BE2C (cell line): ENCODE data around the gene LYRM9.
"Not testable (repeated sequence)": the region's sequence is repeated elsewhere in the genome, so short reads cannot be mapped to it uniquely, and the experiment has no call there.

Experiments
- DNase-seq: peaks from one replicate; pipeline ENCODE4 v3.0.0-alpha.2; 2020
- H3K27me3 ChIP-seq: fragments of 250-450 bp; sonication (Bioruptor Pico); 2 replicates; pipeline ENCODE4 v1.5.1; 2020; ENCODE audit warnings: mild to moderate bottlenecking
- H3K36me3 ChIP-seq: fragments of 250-450 bp; sonication (Bioruptor Pico); 2 replicates; pipeline ENCODE4 v1.5.1; 2020; ENCODE audit warnings: mild to moderate bottlenecking
- H3K4me1 ChIP-seq: fragments of 250-450 bp; sonication (Bioruptor Pico); 2 replicates; pipeline ENCODE4 v1.5.1; 2020
- H3K4me3 ChIP-seq: 2 replicates; pipeline ENCODE4 v1.5.1; 2011; ENCODE audit warnings: low read depth, low read length
- H3K9me3 ChIP-seq: fragments of 250-450 bp; sonication (Bioruptor Pico); 2 replicates; pipeline ENCODE4 v1.5.1; 2020
- CTCF ChIP-seq: IDR thresholded peaks from 2 replicates; pipeline ENCODE4 v1.5.1; 2012; ENCODE audit warnings: mild to moderate bottlenecking, low read depth, low read length

LYRM9 gene

GRCh38 chr17:27912964-27913363 is 19.8 kb upstream of the LYRM9 start:
- no peak for TF ChIP-seq CTCF
- H3K36me3 ChIP-seq = no peaks in the 10 kb centered on the region

GRCh38 chr17:27912299-27912698 is 19.1 kb upstream of the LYRM9 start:
- H3K4me1 ChIP-seq, DNase-seq, H3K27me3 ChIP-seq, H3K36me3 ChIP-seq, H3K9me3 ChIP-seq, H3K4me3 ChIP-seq: not testable (repeated sequence)

More at GRCh38 chr17:27912964-27913363, 19.8 kb upstream of the LYRM9 start:
- H3K4me1 ChIP-seq = no peaks in the 10 kb centered on the region
- H3K9me3 ChIP-seq = no peaks in the 10 kb centered on the region
- no peaks in the 10 kb centered on the region for H3K27me3 ChIP-seq
- H3K4me3 ChIP-seq = no peak overlapping the region
- DNase-seq = no peak

GRCh38 chr17:27907976-27908558 is 14.9 kb upstream of the LYRM9 start:
- Histone ChIP-seq H3K27me3 (no peaks in the 10 kb centered on the region), H3K4me3 (no peak overlapping the region), H3K4me1 (no peaks in the 10 kb centered on the region), H3K36me3 (no peaks in the 10 kb centered on the region), H3K9me3 (no peaks in the 10 kb centered on the region)
- TF ChIP-seq CTCF = no peak
- no peak for DNase-seq

GRCh38 chr17:27906623-27907022 is 13.5 kb upstream of the LYRM9 start:
- no peak for TF ChIP-seq CTCF
- Histone ChIP-seq H3K4me3 (no peak overlapping the region), H3K36me3 (no peaks in the 10 kb centered on the region), H3K4me1 (no peaks in the 10 kb centered on the region), H3K27me3 (no peaks in the 10 kb centered on the region), H3K9me3 (no peaks in the 10 kb centered on the region)
- DNase-seq = no peak

GRCh38 chr17:27906226-27906580 is 13.0 kb upstream of the LYRM9 start:
- H3K27me3 ChIP-seq = no peaks in the 10 kb centered on the region
- no peaks in the 10 kb centered on the region for H3K36me3 ChIP-seq
- H3K9me3 ChIP-seq = no peaks in the 10 kb centered on the region
- H3K4me3 ChIP-seq = no peak overlapping the region
- no peaks in the 10 kb centered on the region for H3K4me1 ChIP-seq
- DNase-seq = no peak
- no peak for TF ChIP-seq CTCF

GRCh38 chr17:27905447-27906225 is 12.5 kb upstream of the LYRM9 start:
- no peak for TF ChIP-seq CTCF
- H3K36me3 ChIP-seq = no peaks in the 10 kb centered on the region

More at GRCh38 chr17:27905447-27906225, 12.5 kb upstream of the LYRM9 start:
- H3K4me3 ChIP-seq = no peak overlapping the region
- H3K27me3 ChIP-seq = no peaks in the 10 kb centered on the region
- no peaks in the 10 kb centered on the region for H3K4me1 ChIP-seq
- DNase-seq = no peak
- no peaks in the 10 kb centered on the region for H3K9me3 ChIP-seq
